Subcutaneous adipose tissue (tissue), 4 donors: ENCODE data around the gene PHLDA1. TPM values are rescaled to one million over a fixed set of nuclear protein-coding genes. Genes with fewer than 3 reads are reported as not detected.

ENCODE experiments used
- total RNA-seq, 4 donors: library from RNA; depleted of rRNA; stranded (reverse); fragments of >200 nt; gene quantifications; one replicate each; pipeline ENCODE4 v1.1.0, GENCODE V29; 2016
- TF ChIP-seq, protein P1 (sequence below): fragments of 450-650 bp; IDR thresholded peaks from one replicate; pipeline ENCODE4 v1.5.1; 2016; ENCODE audit warnings: low read depth, mild to moderate bottlenecking, control low read depth, antibody characterized with exemption, moderate library complexity

The PHLDA1 gene
- total RNA-seq, 4 donors from 2014 or later: 9.0 to 41.6 (median 19.9) TPM

- TF ChIP-seq, protein P1, sequence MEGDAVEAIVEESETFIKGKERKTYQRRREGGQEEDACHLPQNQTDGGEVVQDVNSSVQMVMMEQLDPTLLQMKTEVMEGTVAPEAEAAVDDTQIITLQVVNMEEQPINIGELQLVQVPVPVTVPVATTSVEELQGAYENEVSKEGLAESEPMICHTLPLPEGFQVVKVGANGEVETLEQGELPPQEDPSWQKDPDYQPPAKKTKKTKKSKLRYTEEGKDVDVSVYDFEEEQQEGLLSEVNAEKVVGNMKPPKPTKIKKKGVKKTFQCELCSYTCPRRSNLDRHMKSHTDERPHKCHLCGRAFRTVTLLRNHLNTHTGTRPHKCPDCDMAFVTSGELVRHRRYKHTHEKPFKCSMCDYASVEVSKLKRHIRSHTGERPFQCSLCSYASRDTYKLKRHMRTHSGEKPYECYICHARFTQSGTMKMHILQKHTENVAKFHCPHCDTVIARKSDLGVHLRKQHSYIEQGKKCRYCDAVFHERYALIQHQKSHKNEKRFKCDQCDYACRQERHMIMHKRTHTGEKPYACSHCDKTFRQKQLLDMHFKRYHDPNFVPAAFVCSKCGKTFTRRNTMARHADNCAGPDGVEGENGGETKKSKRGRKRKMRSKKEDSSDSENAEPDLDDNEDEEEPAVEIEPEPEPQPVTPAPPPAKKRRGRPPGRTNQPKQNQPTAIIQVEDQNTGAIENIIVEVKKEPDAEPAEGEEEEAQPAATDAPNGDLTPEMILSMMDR: no peak
Observed at GRCh38 chr12:75975702-75976101, 55.9 kb downstream of the PHLDA1 start.

Other genes with a start within 250 kb of the PHLDA1 start
- gene NAP1L1, start 52.9 kb upstream of the PHLDA1 start, total RNA-seq: 100 to 1,000 TPM; 434 to 738 (median 574) TPM